ENCODE data around the gene ARHGEF26. TPM values are rescaled to one million over a fixed set of nuclear protein-coding genes. Genes with fewer than 3 reads are reported as not detected.

The ARHGEF26 gene, protein sequence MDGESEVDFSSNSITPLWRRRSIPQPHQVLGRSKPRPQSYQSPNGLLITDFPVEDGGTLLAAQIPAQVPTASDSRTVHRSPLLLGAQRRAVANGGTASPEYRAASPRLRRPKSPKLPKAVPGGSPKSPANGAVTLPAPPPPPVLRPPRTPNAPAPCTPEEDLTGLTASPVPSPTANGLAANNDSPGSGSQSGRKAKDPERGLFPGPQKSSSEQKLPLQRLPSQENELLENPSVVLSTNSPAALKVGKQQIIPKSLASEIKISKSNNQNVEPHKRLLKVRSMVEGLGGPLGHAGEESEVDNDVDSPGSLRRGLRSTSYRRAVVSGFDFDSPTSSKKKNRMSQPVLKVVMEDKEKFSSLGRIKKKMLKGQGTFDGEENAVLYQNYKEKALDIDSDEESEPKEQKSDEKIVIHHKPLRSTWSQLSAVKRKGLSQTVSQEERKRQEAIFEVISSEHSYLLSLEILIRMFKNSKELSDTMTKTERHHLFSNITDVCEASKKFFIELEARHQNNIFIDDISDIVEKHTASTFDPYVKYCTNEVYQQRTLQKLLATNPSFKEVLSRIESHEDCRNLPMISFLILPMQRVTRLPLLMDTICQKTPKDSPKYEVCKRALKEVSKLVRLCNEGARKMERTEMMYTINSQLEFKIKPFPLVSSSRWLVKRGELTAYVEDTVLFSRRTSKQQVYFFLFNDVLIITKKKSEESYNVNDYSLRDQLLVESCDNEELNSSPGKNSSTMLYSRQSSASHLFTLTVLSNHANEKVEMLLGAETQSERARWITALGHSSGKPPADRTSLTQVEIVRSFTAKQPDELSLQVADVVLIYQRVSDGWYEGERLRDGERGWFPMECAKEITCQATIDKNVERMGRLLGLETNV
- total RNA-seq (2022; extraction: Qiagen RNA extraction), result 5.6 to 6.7 TPM (median 6.1 TPM) in 5 replicates

DNA sequence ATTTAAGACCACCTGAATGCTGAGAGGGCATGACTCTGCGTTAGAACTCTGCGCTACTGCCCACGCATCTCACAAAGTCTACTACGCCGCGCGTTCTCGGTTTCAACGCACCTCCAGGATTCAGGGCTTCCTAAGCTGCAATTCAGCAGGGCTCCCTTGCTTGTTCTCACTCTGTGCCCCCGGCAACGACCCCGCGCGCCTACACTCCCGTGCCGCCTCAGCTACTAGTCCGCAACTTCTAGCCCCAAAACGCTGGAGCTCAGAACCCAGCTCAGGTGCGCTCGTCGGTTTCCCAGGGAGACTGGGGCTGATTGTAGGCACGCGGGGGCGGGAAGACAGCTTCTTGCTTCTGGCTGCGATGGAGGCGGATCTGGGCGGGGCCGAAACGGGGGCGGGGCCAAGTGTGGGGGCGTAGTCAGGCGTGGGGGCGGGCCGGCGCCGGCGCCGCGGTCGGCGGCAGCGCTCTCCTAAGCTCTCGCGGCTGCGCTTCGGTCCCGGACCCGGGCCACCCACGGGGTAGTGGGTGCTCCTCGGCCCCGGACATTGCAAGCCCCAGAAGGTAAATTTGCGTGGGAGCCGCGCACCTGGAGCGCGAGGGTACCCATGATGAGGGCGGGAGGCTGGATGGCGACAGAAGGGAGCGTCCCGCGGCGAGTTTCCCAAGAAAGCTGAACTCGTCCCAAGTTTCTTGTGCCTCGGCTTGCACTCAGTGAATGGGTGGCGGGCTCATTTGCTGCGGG lies at the start of gene ARHGEF26:
ARHGEF26 (plus strand) TSS at position 430 of the 740 bp plus-strand sequence. CDS start 603 bp downstream, outside the sequence.

Other genes starting within 250 kb of the ARHGEF26 start
- 52.5 to 73.8 TPM (median 57.3 TPM) in 5 replicates for gene DHX36, start 203.1 kb downstream of the ARHGEF26 start, total RNA-seq (2022; extraction: Qiagen RNA extraction)

Data from A549 treated with CORT108297 at 1 μM for 4 hours (cell line).